Spleen (tissue), 7 donors: ENCODE measurements around the gene KRR1.

Experiments
- CTCF ChIP-seq, 11 experiments: fragments of 200-600 bp in 7 of 11; fragments of 450-650 bp in 4 of 11; sonication (generic) in 4 of 11; IDR thresholded peaks in 8 of 11; conservative IDR thresholded peaks in 3 of 11; 1 replicate in 7 of 11; 2 replicates in 4 of 11; pipeline versions ENCODE4 v1.4.0 to v1.8.0; 2016 to 2021; ENCODE audit warnings: antibody characterized with exemption in 11 of 11, inconsistent platforms in 4 of 11, mild to moderate bottlenecking in 1 of 11
- POLR2A ChIP-seq, 3 donors: fragments of 450-650 bp; IDR thresholded peaks; one replicate each; pipeline ENCODE4 v1.5.1; 2017; ENCODE audit warnings: antibody characterized with exemption in 3 of 3, mild to moderate bottlenecking in 1 of 3
- donor health status: DM: no; HTN: no; CAD: no; lungs with moderate emphysema.
- donor health status: DM: no; HTN: no; CAD: no.
- donor health status: DM: no; HTN: no; CAD: no.

GRCh38 chr12:75503459-75503858 lies 8.0 kb downstream of the KRR1 start:
- TF ChIP-seq POLR2A (IDR thresholded peaks at IDR 0.05) (no peak), CTCF (IDR thresholded peaks at IDR 0.05 in 8 of 11, conservative IDR thresholded peaks at IDR 0.05 in 3 of 11) (no peak)
